Progenitor cell of endocrine pancreas (in vitro differentiated cells): ENCODE results near the gene ADK. TPM values are rescaled to one million over a fixed set of nuclear protein-coding genes. Genes with fewer than 3 reads are reported as not detected.

Source experiments
- DNase-seq: peaks from one replicate; pipeline ENCODE4 v3.0.0; 2021; ENCODE audit warnings: low spot score; ENCODE audit not compliant: unreplicated experiment
- H3K27ac Mint-ChIP-seq: 2 replicates; pipeline ENCODE4 v1.8.0; 2021; ENCODE audit warnings: mild to moderate bottlenecking, moderate library complexity, mixed read lengths
- H3K27me3 Mint-ChIP-seq: 2 replicates; pipeline ENCODE4 v1.8.0; 2021; ENCODE audit warnings: mixed read lengths
- H3K36me3 Mint-ChIP-seq: 2 replicates; pipeline ENCODE4 v1.8.0; 2022; ENCODE audit warnings: mixed read lengths; ENCODE audit not compliant: insufficient read depth
- H3K4me1 Mint-ChIP-seq: 2 replicates; pipeline ENCODE4 v1.8.0; 2021; ENCODE audit warnings: low read depth, mixed read lengths
- H3K4me3 Mint-ChIP-seq: 2 replicates; pipeline ENCODE4 v1.8.0; 2021; ENCODE audit warnings: low read depth, mild to moderate bottlenecking, moderate library complexity, mixed read lengths
- H3K9me3 Mint-ChIP-seq: 2 replicates; pipeline ENCODE4 v1.8.0; 2021; ENCODE audit warnings: low read depth, mixed read lengths
- total RNA-seq: library from RNA; stranded (reverse); gene quantifications from 2 replicates; pipeline ENCODE4 v1.2.1, GENCODE V29; 2021
- TF ChIP-seq, protein P1 (sequence below): fragments of 200-600 bp; sonication (generic); IDR thresholded peaks from one replicate; pipeline ENCODE4 v1.5.0; 2021; ENCODE audit warnings: antibody characterized with exemption, mild to moderate bottlenecking; ENCODE audit not compliant: unreplicated experiment

The ADK gene
- total RNA-seq, 1 donor from 2014 or later: 20.7 TPM

DNA sequence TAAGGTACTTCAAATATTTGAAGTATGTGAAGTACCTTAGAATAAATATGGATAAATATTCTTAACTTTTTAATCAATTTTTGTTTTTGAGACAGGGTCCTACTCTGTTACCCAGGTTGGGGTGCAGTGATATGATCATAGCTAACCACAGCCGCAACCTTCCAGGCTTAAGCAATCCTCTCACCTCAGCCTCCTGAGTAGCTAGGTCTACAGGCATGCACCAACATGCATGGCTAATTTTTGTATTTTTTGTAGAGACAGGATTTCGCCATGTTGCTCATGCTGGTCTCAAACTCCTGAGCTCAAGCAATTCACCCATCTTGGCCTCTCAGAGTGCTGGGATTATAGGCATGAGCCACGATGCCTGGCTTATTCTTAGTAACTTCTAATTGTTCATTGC lies 555.9 kb downstream of the ADK start:
- H3K4me3 Mint-ChIP-seq: no peak overlapping the region
- H3K9me3 Mint-ChIP-seq: no peaks in the 10 kb centered on the region
- DNase-seq: no peak
- peaks cover 2% of the 10 kb centered on the region for H3K36me3 Mint-ChIP-seq
- TF ChIP-seq, protein P1, sequence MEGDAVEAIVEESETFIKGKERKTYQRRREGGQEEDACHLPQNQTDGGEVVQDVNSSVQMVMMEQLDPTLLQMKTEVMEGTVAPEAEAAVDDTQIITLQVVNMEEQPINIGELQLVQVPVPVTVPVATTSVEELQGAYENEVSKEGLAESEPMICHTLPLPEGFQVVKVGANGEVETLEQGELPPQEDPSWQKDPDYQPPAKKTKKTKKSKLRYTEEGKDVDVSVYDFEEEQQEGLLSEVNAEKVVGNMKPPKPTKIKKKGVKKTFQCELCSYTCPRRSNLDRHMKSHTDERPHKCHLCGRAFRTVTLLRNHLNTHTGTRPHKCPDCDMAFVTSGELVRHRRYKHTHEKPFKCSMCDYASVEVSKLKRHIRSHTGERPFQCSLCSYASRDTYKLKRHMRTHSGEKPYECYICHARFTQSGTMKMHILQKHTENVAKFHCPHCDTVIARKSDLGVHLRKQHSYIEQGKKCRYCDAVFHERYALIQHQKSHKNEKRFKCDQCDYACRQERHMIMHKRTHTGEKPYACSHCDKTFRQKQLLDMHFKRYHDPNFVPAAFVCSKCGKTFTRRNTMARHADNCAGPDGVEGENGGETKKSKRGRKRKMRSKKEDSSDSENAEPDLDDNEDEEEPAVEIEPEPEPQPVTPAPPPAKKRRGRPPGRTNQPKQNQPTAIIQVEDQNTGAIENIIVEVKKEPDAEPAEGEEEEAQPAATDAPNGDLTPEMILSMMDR: no peak
- no peak overlapping the region for H3K27ac Mint-ChIP-seq
- H3K4me1 Mint-ChIP-seq: peaks cover 15% of the 10 kb centered on the region
- H3K27me3 Mint-ChIP-seq: no peaks in the 10 kb centered on the region

DNA sequence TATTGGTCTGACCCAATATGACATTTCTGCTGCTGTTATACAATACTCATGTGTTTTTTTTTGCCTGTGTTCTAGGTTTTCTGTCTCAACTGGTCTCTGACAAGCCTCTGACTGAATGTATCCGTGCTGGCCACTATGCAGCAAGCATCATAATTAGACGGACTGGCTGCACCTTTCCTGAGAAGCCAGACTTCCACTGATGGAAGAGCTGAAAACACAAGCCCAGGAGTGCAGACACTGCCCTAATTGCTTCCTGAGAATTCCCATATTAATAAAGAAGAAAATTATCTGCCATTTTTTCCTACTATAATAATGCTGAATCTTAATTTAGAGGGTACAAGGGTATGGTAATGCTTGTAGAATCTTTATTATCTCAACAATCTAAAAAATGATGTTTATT lies 557.2 kb downstream of the ADK start:
- no peaks in the 10 kb centered on the region for H3K27me3 Mint-ChIP-seq

DNA sequence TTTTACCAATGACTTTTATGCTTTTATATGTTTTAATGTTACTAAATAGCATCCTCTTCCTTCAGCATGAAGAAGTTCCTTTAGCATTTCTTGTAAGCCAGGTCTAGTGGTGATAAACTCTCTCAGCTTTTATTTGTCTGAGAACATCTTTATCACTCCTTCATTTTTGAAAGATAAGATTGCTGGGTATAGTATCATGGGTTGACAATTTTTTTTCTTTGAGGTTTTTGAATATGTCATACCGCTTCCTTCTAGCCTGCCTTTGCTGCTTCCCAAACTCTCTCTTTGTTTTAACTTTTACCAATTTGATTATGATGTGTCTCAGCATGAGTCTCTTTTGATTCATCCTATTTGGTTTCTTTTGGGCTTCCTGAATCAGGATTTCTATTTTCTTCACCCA lies 567.2 kb downstream of the ADK start:
- DNase-seq: no peak
- Mint-ChIP-seq H3K9me3 (peaks cover 52% of the 10 kb centered on the region), H3K4me3 (no peak overlapping the region), H3K27ac (no peak overlapping the region), H3K4me1 (no peaks in the 10 kb centered on the region), H3K27me3 (no peaks in the 10 kb centered on the region), H3K36me3 (peaks cover 26% of the 10 kb centered on the region)
- TF ChIP-seq, protein P1: no peak

More for the DNA sequence above, 557.2 kb downstream of the ADK start:
- TF ChIP-seq, protein P1: no peak
- H3K36me3 Mint-ChIP-seq: peaks cover 2% of the 10 kb centered on the region
- DNase-seq: no peak
- H3K27ac Mint-ChIP-seq: no peak overlapping the region
- H3K9me3 Mint-ChIP-seq: no peaks in the 10 kb centered on the region
- peaks cover 15% of the 10 kb centered on the region for H3K4me1 Mint-ChIP-seq
- H3K4me3 Mint-ChIP-seq: no peak overlapping the region

DNA sequence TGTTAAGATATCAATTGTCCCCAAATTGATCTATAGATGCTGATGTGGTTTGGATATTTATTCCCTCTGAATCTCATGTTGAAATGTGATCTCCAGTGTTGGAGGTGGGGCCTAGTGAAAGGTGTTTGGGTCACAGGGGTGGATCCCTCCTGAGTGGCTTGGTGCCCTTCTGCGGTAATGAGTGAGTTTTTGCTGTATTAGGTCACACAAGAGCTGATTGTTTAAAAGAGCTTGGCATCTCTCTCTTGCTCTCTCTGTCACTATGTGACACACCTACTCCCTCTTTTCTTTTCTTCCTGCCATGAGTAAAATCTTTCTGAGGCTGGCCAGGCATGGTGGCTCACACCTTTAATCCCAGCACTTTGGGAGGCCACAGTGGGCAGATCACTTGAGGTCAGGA lies 577.2 kb downstream of the ADK start:
- Mint-ChIP-seq H3K4me3 (no peak overlapping the region), H3K9me3 (peaks cover 21% of the 10 kb centered on the region), H3K4me1 (no peaks in the 10 kb centered on the region), H3K27me3 (no peaks in the 10 kb centered on the region), H3K36me3 (peaks cover 5% of the 10 kb centered on the region), H3K27ac (no peak overlapping the region)
- no peak for DNase-seq
- TF ChIP-seq, protein P1: no peak

DNA sequence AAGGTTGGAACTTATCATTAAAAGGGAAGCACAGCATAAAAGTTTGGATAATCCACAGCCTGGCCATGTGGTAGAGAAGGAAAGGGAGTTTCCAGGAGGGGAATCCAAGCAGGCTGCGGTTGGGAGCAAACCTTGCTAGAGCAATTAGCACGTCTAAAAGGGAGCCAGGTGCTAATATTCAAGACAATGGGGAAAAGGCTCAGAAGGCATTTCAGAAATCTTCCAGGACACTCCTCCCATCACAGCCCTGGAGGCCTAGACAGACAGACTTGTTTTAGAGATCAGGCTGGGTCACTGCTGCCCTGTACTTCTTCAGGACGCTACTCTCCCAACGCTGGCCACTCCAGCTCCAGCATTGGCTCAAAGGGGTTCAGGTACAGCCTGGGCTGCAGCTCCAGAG lies 579.2 kb downstream of the ADK start:
- Mint-ChIP-seq H3K27ac (no peak overlapping the region), H3K9me3 (peaks cover 17% of the 10 kb centered on the region), H3K36me3 (no peaks in the 10 kb centered on the region), H3K4me1 (no peaks in the 10 kb centered on the region), H3K4me3 (no peak overlapping the region), H3K27me3 (no peaks in the 10 kb centered on the region)
- TF ChIP-seq, protein P1: no peak
- no peak for DNase-seq
